ENCODE results near the gene MIPOL1. TPM values are rescaled to one million over a fixed set of nuclear protein-coding genes. Genes with fewer than 3 reads are reported as not detected.

Gene MIPOL1
- total RNA-seq, 3 donors from 2014 or later = 12.2 to 48.8 (median 36.1) TPM

DNA sequence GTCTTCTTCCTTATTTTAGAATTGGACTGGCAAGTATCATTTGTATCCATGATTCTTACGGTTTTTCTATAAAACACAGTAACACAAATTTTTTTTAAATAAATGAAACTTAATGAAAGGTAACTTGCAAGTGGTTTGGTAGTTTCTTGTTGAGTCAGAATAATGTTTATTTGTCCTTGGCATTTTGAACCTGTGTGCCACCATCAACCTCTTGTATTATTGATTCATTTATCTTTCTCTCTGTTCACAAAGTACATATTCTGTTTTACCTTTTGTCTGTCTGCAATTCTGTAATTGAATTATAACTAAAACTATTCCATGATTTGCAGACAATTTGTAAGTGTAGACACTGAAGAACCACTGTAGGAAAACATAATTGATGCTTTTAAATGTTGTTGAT, 54.7 kb downstream of the MIPOL1 start:
- Histone ChIP-seq H3K4me3 (no peak overlapping the region), H3K27me3 (no peaks in the 10 kb centered on the region), H3K4me1 (no peaks in the 10 kb centered on the region), H3K9me3 (no peaks in the 10 kb centered on the region), H3K27ac (no peak overlapping the region), H3K36me3 (no peaks in the 10 kb centered on the region)
- intact Hi-C loops (cut with DNase I; ENCODE audit: low total_unique reads) = no loop called here
- no peak for TF ChIP-seq POLR2A (IDR thresholded peaks at IDR 0.05)
- TF ChIP-seq, protein P1, sequence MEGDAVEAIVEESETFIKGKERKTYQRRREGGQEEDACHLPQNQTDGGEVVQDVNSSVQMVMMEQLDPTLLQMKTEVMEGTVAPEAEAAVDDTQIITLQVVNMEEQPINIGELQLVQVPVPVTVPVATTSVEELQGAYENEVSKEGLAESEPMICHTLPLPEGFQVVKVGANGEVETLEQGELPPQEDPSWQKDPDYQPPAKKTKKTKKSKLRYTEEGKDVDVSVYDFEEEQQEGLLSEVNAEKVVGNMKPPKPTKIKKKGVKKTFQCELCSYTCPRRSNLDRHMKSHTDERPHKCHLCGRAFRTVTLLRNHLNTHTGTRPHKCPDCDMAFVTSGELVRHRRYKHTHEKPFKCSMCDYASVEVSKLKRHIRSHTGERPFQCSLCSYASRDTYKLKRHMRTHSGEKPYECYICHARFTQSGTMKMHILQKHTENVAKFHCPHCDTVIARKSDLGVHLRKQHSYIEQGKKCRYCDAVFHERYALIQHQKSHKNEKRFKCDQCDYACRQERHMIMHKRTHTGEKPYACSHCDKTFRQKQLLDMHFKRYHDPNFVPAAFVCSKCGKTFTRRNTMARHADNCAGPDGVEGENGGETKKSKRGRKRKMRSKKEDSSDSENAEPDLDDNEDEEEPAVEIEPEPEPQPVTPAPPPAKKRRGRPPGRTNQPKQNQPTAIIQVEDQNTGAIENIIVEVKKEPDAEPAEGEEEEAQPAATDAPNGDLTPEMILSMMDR (IDR thresholded peaks at IDR 0.05) = no peak
- no peak for TF ChIP-seq POLR2AphosphoS5 (IDR thresholded peaks at IDR 0.05)
- no peak for DNase-seq (ENCODE audit: low spot score in 2 of 2)

DNA sequence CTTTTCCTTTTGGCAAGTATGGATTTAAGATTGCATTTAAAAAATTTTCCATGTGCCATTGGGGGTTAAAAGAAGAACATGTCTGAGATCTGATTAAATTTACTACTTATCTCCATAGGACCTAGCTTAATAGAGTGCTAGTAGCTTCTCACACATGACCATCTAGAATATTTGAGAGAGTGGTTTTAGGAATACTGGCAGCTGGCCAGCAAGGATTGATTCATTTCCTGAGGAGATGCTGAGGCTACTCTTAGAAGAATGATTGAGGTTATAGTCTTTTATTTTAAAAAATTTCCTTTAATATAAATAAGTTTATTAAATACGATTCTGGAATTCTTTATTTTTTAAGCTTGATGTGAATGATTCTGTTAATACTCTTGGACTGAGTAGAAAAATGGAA, 56.2 kb downstream of the MIPOL1 start:
- no peaks in the 10 kb centered on the region for H3K9me3 ChIP-seq
- no peaks in the 10 kb centered on the region for H3K27me3 ChIP-seq
- H3K4me3 ChIP-seq = no peak overlapping the region
- H3K36me3 ChIP-seq = no peaks in the 10 kb centered on the region
- TF ChIP-seq, protein P1 (IDR thresholded peaks at IDR 0.05) = no peak
- TF ChIP-seq POLR2A (IDR thresholded peaks at IDR 0.05) (no peak), POLR2AphosphoS5 (IDR thresholded peaks at IDR 0.05) (no peak)
- intact Hi-C loops (cut with DNase I; ENCODE audit: low total_unique reads) = no loop called here
- no peak overlapping the region for H3K27ac ChIP-seq
- DNase-seq (ENCODE audit: low spot score in 2 of 2) = no peak
- no peaks in the 10 kb centered on the region for H3K4me1 ChIP-seq

DNA sequence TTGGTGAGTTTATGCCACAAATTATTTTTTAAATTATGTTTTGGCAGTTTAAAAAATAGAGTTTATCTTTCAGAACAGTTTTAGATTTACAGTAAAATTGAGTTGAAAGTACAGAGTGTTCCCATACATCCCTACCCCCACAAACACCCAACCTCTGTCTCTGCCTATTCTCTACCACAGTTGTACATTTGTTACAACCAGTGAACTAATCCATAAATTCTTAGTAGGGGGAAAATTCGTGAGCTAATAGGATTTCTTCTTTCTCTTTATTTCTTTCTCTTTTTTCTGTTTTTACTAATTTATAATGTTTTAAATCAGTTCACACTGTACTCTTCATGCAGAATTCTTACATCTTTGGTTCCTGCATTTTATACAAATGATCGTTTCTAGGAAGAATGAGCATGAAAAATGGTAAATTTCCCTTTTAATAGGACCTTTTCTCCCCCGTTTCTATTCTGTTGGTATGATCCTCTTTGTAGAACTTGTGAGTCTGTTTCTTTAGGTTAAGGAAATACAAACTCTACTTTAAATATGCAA, 56.7 kb downstream of the MIPOL1 start:
- H3K27ac ChIP-seq = no peak overlapping the region
- no peaks in the 10 kb centered on the region for H3K9me3 ChIP-seq
- no peaks in the 10 kb centered on the region for H3K36me3 ChIP-seq
- intact Hi-C loops (cut with DNase I; ENCODE audit: low total_unique reads) = no loop called here
- no peak for DNase-seq (ENCODE audit: low spot score in 2 of 2)
- H3K4me1 ChIP-seq = no peaks in the 10 kb centered on the region
- no peaks in the 10 kb centered on the region for H3K27me3 ChIP-seq
- H3K4me3 ChIP-seq = no peak overlapping the region
- TF ChIP-seq, protein P1 (IDR thresholded peaks at IDR 0.05) = no peak

DNA sequence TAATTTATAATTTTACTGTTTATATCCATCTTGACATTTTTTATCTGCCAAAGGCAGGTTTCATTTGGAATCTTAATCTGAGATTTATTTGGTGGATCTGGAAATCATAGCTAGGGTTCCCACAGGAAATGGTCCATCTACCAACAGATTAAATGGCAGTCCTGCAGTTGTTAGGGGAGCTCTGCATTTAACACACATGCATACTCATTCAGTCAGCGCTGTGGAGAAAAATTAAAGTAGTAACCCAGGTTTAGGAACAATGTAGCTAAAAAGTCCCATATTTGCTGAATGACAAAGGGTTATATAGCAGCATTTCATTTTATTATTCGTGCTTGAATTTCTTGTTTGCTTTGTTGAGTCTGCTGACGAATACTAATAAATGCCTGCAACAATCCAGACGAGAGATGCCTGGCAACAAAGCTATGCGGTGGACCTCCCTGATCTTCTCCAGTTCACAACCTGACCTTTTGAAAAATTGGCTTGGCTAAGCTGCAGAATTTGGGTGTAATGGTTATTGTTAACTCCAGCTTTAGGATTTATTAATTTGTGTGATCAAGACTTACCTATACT, 59.8 kb downstream of the MIPOL1 start:
- Histone ChIP-seq H3K4me1 (no peaks in the 10 kb centered on the region), H3K27me3 (no peaks in the 10 kb centered on the region), H3K36me3 (no peaks in the 10 kb centered on the region), H3K9me3 (no peaks in the 10 kb centered on the region), H3K27ac (no peak overlapping the region), H3K4me3 (no peak overlapping the region)
- intact Hi-C loops (cut with DNase I; ENCODE audit: low total_unique reads) = no loop called here
- no peak for DNase-seq (ENCODE audit: low spot score in 2 of 2)
- TF ChIP-seq POLR2A (IDR thresholded peaks at IDR 0.05) (no peak), POLR2AphosphoS5 (IDR thresholded peaks at IDR 0.05) (no peak)
- TF ChIP-seq, protein P1 (IDR thresholded peaks at IDR 0.05) = no peak

DNA sequence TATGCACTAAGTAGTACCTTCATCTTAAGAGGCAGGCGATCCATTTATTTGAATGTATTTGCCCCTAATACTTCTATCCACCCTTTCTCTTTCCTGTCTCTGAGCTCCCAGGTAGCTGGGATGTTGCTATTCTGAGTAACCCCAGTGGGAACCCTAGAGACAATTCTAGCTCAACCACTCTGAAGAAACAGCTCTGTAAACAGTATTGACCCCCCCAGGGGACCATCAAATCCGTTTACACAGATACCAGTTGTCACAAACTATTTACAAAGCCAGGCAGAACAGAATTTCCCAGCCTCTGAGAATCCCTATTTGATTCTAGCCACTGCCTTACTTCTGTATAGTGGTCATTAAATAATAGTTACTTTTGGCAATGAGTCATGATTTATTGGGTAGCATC, 64.9 kb downstream of the MIPOL1 start:
- Histone ChIP-seq H3K4me3 (no peak overlapping the region), H3K36me3 (no peaks in the 10 kb centered on the region), H3K27me3 (no peaks in the 10 kb centered on the region), H3K9me3 (no peaks in the 10 kb centered on the region), H3K4me1 (no peaks in the 10 kb centered on the region), H3K27ac (no peak overlapping the region)
- no peak for DNase-seq (ENCODE audit: low spot score in 2 of 2)
- TF ChIP-seq POLR2AphosphoS5 (IDR thresholded peaks at IDR 0.05) (no peak), POLR2A (IDR thresholded peaks at IDR 0.05) (no peak)
- TF ChIP-seq, protein P1 (IDR thresholded peaks at IDR 0.05) = no peak
- intact Hi-C loops (cut with DNase I; ENCODE audit: low total_unique reads) = no loop called here

Measured in breast epithelium (tissue), 4 donors.